Measurements from ENCODE around the gene DLG2.
A peak's percentile ranks its signal among the peaks of the same experiment; 100 is the strongest.
"Not testable (repeated sequence)": the region's sequence is repeated elsewhere in the genome, so short reads cannot be mapped to it uniquely, and the experiment has no call there.

The DLG2 gene

GRCh38 chr11:85643191-85643614, 16.1 kb upstream of the DLG2 start:
- DNase-seq (ENCODE audit: low spot score) = no peak

- no peak for DNase-seq (ENCODE audit: low spot score)
Observed at GRCh38 chr11:85634747-85635146, 7.6 kb upstream of the DLG2 start.

- no peak for DNase-seq (ENCODE audit: low spot score)
Observed at GRCh38 chr11:85628771-85629341, 1.7 kb upstream of the DLG2 start.

DNA sequence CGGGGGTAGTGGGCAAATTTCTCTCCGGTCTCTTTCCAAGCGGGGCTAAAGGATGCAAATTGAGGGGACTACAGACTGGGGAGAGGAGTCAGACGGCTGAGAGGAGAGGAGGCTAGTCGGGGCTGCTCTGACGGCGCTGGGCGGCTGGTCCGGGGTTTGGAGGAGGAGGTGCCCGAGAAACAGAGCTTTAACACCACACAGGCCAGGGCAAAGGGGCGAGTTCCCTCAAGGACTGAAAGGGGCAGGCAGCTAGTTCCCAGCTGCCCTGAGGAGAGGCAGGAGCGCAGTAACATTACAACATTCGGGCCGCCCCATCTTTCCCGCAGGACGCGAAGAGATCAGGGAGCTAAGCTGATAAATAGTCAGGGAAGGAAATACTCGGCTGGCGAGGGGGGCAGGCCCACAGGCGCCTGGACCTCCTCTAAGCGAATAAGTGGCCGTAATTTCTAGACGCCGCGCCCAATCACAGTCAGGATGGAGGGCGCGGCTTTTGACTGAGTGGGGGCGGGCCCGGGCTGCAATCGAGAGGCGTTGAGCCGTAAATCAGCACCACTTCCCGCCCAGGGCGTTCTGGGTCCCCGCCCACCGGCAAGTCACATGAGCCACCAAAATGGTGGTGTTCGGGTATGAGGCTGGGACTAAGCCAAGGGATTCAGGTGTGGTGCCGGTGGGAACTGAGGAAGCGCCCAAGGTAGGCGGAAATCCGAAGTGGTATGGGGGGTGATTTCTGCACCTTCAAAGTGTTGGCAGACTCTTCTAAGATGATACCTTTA, 1.0 kb upstream of the DLG2 start, which contains the start of gene TMEM126B:
TSS of gene TMEM126B (plus strand) at position 596 of the 773 bp plus-strand sequence. CDS start at position 611, 15 bp downstream.
- peak; percentile 37 for DNase-seq (ENCODE audit: low spot score)

DNA sequence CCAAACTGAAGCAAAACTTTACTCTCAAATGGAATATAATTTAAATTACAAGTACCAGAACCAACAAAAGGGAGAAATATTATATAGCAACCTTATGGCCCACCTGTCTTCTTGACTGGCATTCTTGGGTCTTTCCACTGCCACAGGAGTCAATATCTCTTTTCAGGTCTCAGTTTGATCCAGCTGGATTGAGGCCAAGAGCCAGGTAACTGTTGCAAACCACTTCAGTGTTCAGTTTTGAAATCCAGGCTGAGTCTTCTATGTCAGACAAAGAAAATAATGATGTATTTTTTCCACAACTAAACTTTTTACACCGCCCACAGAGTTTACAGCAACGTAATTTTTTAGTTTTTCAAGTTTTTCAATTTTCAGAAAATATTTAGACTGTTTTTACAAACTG, 648 bp downstream of the DLG2 start:
- DNase-seq (ENCODE audit: low spot score) = no peak

GRCh38 chr11:85620256-85620655, 6.9 kb downstream of the DLG2 start:
- no peak for DNase-seq (ENCODE audit: low spot score)

- no peak for DNase-seq (ENCODE audit: low spot score)
Observed at GRCh38 chr11:85619499-85619898, 7.6 kb downstream of the DLG2 start.

GRCh38 chr11:85611643-85612042, 15.5 kb downstream of the DLG2 start:
- DNase-seq (ENCODE audit: low spot score) = not testable (repeated sequence)

DNA sequence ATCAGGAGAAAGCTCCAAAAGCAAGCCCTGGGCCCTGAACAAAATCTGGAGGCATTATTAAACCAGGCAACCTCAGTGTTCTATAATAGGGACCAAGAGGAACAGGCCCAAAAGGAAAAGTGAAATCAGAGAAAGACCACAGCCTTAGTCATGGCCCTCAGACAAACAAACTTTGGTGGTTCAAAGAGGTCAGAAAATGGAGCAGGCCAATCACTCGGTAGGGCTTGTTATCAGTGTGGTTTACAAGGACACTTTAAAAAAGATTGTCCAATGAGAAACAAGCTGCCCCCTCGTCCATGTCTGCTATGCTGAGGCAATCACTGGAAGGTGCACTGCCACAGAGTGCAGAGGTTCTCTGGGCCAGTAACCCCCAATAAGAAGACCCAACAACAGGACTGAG, 17.9 kb downstream of the DLG2 start:
- not testable (repeated sequence) for DNase-seq (ENCODE audit: low spot score)

GRCh38 chr11:85608621-85609020, 18.5 kb downstream of the DLG2 start:
- not testable (repeated sequence) for DNase-seq (ENCODE audit: low spot score)

DNA sequence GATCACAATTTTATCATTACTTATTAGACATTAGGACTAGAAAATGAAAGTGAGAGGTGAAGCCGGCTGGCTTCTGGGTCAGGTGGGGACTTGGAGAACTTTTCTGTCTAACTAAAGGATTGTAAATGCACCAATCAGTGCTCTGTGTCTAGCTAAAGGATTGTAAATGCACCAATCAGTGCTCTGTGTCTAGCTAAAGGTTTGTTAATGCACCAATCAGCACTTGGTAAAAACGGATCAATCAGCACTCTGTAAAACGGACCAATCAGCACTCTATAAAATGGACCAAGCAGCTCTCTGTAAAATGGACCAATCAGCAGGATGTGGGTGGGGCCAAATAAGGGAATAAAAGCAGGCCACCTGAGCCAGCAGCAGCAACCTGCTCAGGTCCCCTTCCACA, 20.9 kb downstream of the DLG2 start:
- DNase-seq (ENCODE audit: low spot score) = not testable (repeated sequence)

GRCh38 chr11:85603220-85603619, 23.9 kb downstream of the DLG2 start:
- DNase-seq (ENCODE audit: low spot score) = no peak

GRCh38 chr11:85602526-85603213, 24.5 kb downstream of the DLG2 start:
- no peak for DNase-seq (ENCODE audit: low spot score)

- DNase-seq (ENCODE audit: low spot score) = no peak
Observed at GRCh38 chr11:85599083-85599482, 28.1 kb downstream of the DLG2 start.

DNA sequence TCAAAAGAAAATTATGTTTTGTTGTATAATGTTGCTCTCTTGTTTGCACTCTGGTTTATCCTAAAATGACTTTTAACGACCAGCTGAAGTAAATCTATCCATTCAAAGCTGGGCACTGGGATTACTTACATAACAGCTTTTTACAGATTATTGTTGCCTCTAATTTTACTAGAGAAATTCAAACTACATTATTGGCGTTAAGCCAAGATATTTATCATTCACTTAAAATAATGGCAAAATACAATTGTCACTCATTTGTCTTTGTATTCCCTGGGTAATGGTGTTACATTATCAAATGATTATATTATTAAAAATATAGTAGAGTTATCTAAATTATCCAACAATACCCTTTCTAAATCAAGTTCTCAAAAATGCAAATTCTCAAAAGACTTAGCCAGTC, 30.3 kb downstream of the DLG2 start:
- DNase-seq (ENCODE audit: low spot score) = no peak

- DNase-seq (ENCODE audit: low spot score) = peak; percentile 6
Observed at GRCh38 chr11:85595285-85595884, 31.8 kb downstream of the DLG2 start.

DNA sequence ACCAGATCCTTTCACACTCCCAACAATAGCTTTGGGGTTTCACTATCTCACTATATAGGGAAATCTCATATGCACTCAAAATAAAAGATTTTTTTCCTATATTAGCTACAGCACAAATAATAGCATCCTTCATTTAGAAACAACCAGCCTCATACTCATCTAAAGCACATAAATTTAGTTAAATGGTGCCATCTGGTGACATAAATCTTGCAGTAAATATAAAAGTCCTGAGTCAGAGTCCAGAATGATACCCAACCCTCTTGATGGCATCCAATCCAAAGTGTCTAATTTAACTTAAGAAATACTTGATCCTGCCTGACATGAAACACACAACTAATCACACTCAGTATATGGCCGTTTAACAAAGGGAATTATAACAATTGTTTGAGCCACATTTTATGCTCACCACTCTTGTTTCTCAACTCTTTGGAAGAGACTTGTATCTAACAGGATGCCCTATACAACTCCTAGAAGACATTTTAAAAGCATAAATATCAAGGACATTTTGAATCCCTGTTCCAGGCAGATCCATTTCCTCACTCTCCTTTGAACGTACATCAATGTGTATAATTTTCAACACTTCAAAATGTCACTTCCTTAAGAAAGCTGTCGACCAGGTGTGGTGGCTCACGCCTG, 36.2 kb downstream of the DLG2 start:
- no peak for DNase-seq (ENCODE audit: low spot score)

GRCh38 chr11:85589373-85589772, 37.8 kb downstream of the DLG2 start:
- DNase-seq (ENCODE audit: low spot score) = no peak

GRCh38 chr11:85582111-85582510, 45.0 kb downstream of the DLG2 start:
- DNase-seq (ENCODE audit: low spot score) = no peak

DNA sequence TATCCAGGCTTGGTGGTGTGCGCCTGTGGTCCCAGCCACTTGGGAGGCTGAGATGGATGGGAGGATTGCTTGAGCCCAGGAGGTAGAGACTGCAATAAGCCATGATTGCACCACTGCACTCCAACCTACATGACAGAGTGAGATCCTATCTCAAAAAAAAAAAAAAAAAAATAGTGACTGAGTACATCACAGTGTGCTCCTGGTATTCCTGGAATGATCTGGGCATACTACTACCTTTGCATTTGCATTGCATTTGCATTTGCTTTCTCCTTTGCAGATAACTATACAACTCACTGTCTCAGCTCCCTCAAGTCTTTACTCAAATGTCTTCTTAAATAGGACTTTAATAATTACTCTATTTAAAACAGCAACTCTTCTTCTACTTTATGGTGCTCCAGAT, 51.8 kb downstream of the DLG2 start:
- DNase-seq (ENCODE audit: low spot score) = no peak

DNA sequence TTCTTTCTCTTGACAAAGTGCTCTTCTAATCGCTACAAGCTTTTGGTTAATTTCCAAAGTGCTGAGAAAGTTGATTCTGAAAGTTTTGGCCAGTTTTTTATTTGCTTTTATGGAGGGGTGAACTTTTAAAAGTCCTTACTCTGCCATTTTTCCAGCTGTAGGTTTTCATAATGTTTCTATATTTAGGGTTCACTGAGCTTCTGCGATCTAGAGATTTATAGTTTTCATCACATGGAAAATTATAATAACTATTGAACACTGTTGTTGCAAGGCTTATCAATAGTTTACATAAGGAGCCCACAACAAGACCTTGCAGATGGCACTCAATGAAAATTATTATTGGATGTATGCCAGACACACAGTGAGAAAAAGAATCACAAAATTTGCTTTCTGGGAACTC, 55.1 kb downstream of the DLG2 start:
- DNase-seq (ENCODE audit: low spot score) = no peak

- DNase-seq (ENCODE audit: low spot score) = no peak
Observed at GRCh38 chr11:85569525-85569924, 57.6 kb downstream of the DLG2 start.
